Liver (tissue), 9 donors: Measurements from ENCODE around the gene AGBL4. TPM values are rescaled to one million over a fixed set of nuclear protein-coding genes. Genes with fewer than 3 reads are reported as not detected.

Experiments
- DNase-seq: peaks from one replicate; pipeline ENCODE4 v3.0.0-alpha.2; 2017; ENCODE audit warnings: low spot score
- H3K27ac ChIP-seq, 2 donors: one replicate each; pipeline ENCODE4 v1.7.0; 2013; ENCODE audit warnings: inconsistent platforms in 2 of 2, low read length in 2 of 2, control low read depth in 1 of 2, low read depth in 1 of 2, mild to moderate bottlenecking in 1 of 2
- H3K27me3 ChIP-seq, 4 donors: one replicate each; pipeline versions ENCODE4 v1.6.1 to v1.7.0; 2013; ENCODE audit warnings: low read length in 3 of 4, inconsistent platforms in 1 of 4, mild to moderate bottlenecking in 1 of 4, moderate library complexity in 1 of 4; ENCODE audit not compliant: control insufficient read depth in 4 of 4, insufficient read depth in 4 of 4
- H3K36me3 ChIP-seq, 4 donors: one replicate each; pipeline versions ENCODE4 v1.6.1 to v1.7.0; 2013; ENCODE audit warnings: low read length in 3 of 4, mild to moderate bottlenecking in 3 of 4, low read depth in 1 of 4, moderate library complexity in 1 of 4; ENCODE audit not compliant: control insufficient read depth in 4 of 4, insufficient read depth in 3 of 4
- H3K4me1 ChIP-seq, 4 donors: one replicate each; pipeline versions ENCODE4 v1.6.1 to v1.7.0; 2013; ENCODE audit warnings: low read length in 3 of 4, mild to moderate bottlenecking in 3 of 4, moderate library complexity in 1 of 4; ENCODE audit not compliant: control insufficient read depth in 4 of 4, insufficient read depth in 4 of 4
- H3K4me3 ChIP-seq, 3 donors: one replicate each; pipeline versions ENCODE4 v1.6.1 to v1.7.0; 2013; ENCODE audit warnings: low read length in 3 of 3, control low read depth in 1 of 3, low read depth in 1 of 3, mild to moderate bottlenecking in 1 of 3
- H3K9ac ChIP-seq, 2 donors: one replicate each; pipeline ENCODE4 v1.7.0; 2013; ENCODE audit warnings: low read length in 2 of 2, mild to moderate bottlenecking in 2 of 2, moderate library complexity in 2 of 2, control low read depth in 1 of 2, low read depth in 1 of 2
- H3K9me3 ChIP-seq, 4 donors: one replicate each; pipeline versions ENCODE4 v1.6.1 to v1.7.0; 2013; ENCODE audit warnings: low read length in 3 of 4; ENCODE audit not compliant: control insufficient read depth in 4 of 4
- EGR1 ChIP-seq, 2 donors: IDR thresholded peaks; 2 replicates each; pipeline ENCODE4 v1.6.1; 2016 to 2018; ENCODE audit warnings: antibody characterized with exemption in 2 of 2, low read depth in 2 of 2
- FOXA1 ChIP-seq: IDR thresholded peaks from 2 replicates; pipeline ENCODE4 v1.6.1; 2016; ENCODE audit warnings: antibody characterized with exemption
- FOXA2 ChIP-seq: IDR thresholded peaks from 2 replicates; pipeline ENCODE4 v1.6.1; 2016; ENCODE audit warnings: antibody characterized with exemption
- GABPA ChIP-seq, 2 donors: IDR thresholded peaks in 1 of 2; conservative IDR thresholded peaks in 1 of 2; 2 replicates each; pipeline ENCODE4 v1.6.1; 2016; ENCODE audit warnings: antibody characterized with exemption in 2 of 2, mild to moderate bottlenecking in 1 of 2, moderate library complexity in 1 of 2
- HNF4G ChIP-seq: IDR thresholded peaks from 2 replicates; pipeline ENCODE4 v1.6.1; 2016; ENCODE audit warnings: antibody characterized with exemption
- JUND ChIP-seq, 2 donors: IDR thresholded peaks; 2 replicates each; pipeline ENCODE4 v1.6.1; 2016; ENCODE audit warnings: antibody characterized with exemption in 2 of 2
- NR2F2 ChIP-seq: IDR thresholded peaks from 2 replicates; pipeline ENCODE4 v1.6.1; 2016; ENCODE audit warnings: antibody characterized with exemption
- RAD21 ChIP-seq, 2 donors: IDR thresholded peaks; 2 replicates each; pipeline ENCODE4 v1.6.1; 2016; ENCODE audit warnings: antibody characterized with exemption in 2 of 2, mild to moderate bottlenecking in 2 of 2
- RXRA ChIP-seq, 2 donors: IDR thresholded peaks; 2 replicates each; pipeline ENCODE4 v1.6.1; 2017 to 2018; ENCODE audit warnings: antibody characterized with exemption in 2 of 2, mild to moderate bottlenecking in 1 of 2
- SP1 ChIP-seq: IDR thresholded peaks from 2 replicates; pipeline ENCODE4 v1.6.1; 2018; ENCODE audit warnings: antibody characterized with exemption, mild to moderate bottlenecking
- TAF1 ChIP-seq: conservative IDR thresholded peaks from 2 replicates; pipeline ENCODE4 v1.6.1; 2016; ENCODE audit warnings: antibody characterized with exemption, mild to moderate bottlenecking
- YY1 ChIP-seq: IDR thresholded peaks from 2 replicates; pipeline ENCODE4 v1.6.1; 2016; ENCODE audit warnings: antibody characterized with exemption, mild to moderate bottlenecking
- whole genome bisulfite sequencing: extraction: QIAGEN DNeasy Blood & Tissue Kit; methylation state at CpG from one replicate; pipeline ENCODE4 v1.1.7; 2013; 5-methylcytosine and 5-hydroxymethylcytosine counted together
- polyA plus RNA-seq, 2 donors: library from polyadenylated mRNA; stranded (reverse) in 1 of 2; unstranded in 1 of 2; fragments of 200-250 nt in 1 of 2; fragments of >200 nt in 1 of 2; fragmentation: Nextera tagmentation in 1 of 2; extraction: Ambion mirVana in 1 of 2; gene quantifications; one replicate each; pipeline versions ENCODE4 v1.2.1 to v1.2.3, GENCODE V29; 2013 to 2015
- total RNA-seq, 2 donors: library from RNA; depleted of rRNA; stranded (reverse); fragments of >200 nt; gene quantifications; one replicate each; pipeline ENCODE4 v1.2.3, GENCODE V29; 2014
- TF ChIP-seq, protein P1 (sequence below): IDR thresholded peaks from 2 replicates; pipeline ENCODE4 v1.6.1; 2016; ENCODE audit warnings: antibody characterized with exemption
- TF ChIP-seq, protein P2 (sequence below): IDR thresholded peaks from 2 replicates; pipeline ENCODE4 v1.6.1; 2016; ENCODE audit warnings: antibody characterized with exemption
- TF ChIP-seq, protein P3 (sequence below): IDR thresholded peaks from 2 replicates; pipeline ENCODE4 v1.6.1; 2016; ENCODE audit warnings: antibody characterized with exemption, mild to moderate bottlenecking
- TF ChIP-seq, protein P4 (sequence below): IDR thresholded peaks from 2 replicates; pipeline ENCODE4 v1.6.1; 2016; ENCODE audit warnings: antibody characterized with exemption
- TF ChIP-seq, protein P5 (sequence below): fragments of 150-350 bp; IDR thresholded peaks from 2 replicates; pipeline ENCODE4 v1.5.1; 2017; ENCODE audit warnings: improper control_type of control experiment, low read depth, low read length; ENCODE audit not compliant: missing input control
- donor health status: healthy.
- donor health status: healthy.
- donor health status: healthy.
- donor health status: healthy.
- donor health status: healthy.

AGBL4 gene
- total and polyA plus RNA-seq, 4 donors, result 0.75 to 0.76 TPM; not detected in 2

DNA sequence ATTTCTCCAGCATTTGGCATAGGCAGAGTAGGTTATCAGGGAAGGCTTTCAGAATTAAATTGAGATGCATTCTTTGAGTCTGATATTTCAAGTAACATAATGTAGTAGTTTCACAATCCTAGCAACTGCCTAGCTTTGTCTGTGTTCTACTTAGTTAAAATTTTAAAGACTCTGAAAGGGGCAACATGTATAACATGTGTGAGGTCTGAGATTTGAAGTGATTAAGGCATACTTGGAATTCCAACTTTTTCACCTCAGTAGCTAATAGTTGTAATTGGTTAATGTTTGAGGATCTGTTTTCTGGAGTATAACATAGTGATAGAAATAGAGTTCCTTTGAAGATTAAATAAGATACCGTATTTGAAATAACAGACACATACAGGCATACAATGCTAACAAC, 911.8 kb downstream of the AGBL4 start:
- Histone ChIP-seq H3K27me3 (no peaks in the 10 kb centered on the region), H3K9ac (no peak overlapping the region), H3K27ac (no peak overlapping the region), H3K4me1 (no peaks in the 10 kb centered on the region), H3K36me3 (no peaks in the 10 kb centered on the region), H3K9me3 (peaks cover 2 to 9% (median 3%) of the 10 kb centered on the region in 4 donors), H3K4me3 (no peak overlapping the region)
- TF ChIP-seq, protein P1, sequence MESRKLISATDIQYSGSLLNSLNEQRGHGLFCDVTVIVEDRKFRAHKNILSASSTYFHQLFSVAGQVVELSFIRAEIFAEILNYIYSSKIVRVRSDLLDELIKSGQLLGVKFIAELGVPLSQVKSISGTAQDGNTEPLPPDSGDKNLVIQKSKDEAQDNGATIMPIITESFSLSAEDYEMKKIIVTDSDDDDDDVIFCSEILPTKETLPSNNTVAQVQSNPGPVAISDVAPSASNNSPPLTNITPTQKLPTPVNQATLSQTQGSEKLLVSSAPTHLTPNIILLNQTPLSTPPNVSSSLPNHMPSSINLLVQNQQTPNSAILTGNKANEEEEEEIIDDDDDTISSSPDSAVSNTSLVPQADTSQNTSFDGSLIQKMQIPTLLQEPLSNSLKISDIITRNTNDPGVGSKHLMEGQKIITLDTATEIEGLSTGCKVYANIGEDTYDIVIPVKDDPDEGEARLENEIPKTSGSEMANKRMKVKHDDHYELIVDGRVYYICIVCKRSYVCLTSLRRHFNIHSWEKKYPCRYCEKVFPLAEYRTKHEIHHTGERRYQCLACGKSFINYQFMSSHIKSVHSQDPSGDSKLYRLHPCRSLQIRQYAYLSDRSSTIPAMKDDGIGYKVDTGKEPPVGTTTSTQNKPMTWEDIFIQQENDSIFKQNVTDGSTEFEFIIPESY, result no peak
- TF ChIP-seq, protein P2, sequence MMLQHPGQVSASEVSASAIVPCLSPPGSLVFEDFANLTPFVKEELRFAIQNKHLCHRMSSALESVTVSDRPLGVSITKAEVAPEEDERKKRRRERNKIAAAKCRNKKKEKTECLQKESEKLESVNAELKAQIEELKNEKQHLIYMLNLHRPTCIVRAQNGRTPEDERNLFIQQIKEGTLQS, result no peak
- TF ChIP-seq EGR1 (IDR thresholded peaks at IDR 0.05; ENCODE audit: low read depth in 2 of 2) (no peak), YY1 (no peak), HNF4G (no peak), TAF1 (no peak)
- TF ChIP-seq, protein P3, sequence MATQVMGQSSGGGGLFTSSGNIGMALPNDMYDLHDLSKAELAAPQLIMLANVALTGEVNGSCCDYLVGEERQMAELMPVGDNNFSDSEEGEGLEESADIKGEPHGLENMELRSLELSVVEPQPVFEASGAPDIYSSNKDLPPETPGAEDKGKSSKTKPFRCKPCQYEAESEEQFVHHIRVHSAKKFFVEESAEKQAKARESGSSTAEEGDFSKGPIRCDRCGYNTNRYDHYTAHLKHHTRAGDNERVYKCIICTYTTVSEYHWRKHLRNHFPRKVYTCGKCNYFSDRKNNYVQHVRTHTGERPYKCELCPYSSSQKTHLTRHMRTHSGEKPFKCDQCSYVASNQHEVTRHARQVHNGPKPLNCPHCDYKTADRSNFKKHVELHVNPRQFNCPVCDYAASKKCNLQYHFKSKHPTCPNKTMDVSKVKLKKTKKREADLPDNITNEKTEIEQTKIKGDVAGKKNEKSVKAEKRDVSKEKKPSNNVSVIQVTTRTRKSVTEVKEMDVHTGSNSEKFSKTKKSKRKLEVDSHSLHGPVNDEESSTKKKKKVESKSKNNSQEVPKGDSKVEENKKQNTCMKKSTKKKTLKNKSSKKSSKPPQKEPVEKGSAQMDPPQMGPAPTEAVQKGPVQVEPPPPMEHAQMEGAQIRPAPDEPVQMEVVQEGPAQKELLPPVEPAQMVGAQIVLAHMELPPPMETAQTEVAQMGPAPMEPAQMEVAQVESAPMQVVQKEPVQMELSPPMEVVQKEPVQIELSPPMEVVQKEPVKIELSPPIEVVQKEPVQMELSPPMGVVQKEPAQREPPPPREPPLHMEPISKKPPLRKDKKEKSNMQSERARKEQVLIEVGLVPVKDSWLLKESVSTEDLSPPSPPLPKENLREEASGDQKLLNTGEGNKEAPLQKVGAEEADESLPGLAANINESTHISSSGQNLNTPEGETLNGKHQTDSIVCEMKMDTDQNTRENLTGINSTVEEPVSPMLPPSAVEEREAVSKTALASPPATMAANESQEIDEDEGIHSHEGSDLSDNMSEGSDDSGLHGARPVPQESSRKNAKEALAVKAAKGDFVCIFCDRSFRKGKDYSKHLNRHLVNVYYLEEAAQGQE, result no peak
- TF ChIP-seq, protein P4, sequence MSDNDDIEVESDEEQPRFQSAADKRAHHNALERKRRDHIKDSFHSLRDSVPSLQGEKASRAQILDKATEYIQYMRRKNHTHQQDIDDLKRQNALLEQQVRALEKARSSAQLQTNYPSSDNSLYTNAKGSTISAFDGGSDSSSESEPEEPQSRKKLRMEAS, result no peak
- 89% methylated on average over 1 of the region's 1 CpG for WGBS
- DNase-seq, result no peak

DNA sequence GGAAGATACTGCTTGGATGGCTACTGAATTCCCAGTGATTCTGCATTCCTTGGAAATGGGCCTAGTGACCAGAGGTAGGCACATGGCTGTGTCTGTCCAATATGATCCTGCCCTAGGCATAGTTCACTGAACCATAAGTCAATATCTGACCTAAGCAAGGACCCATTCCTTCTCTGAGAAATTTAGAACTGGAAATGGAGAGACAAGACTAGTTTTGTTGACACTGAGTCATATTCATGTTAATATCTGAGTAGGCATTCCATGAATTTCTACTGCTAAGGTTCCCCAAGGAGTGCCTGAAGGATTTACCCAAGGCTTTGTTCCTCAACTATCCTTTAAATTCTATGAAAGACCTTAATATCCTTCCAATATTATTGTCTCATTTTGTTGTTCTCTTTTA, 917.3 kb downstream of the AGBL4 start:
- Histone ChIP-seq H3K27me3 (no peaks in the 10 kb centered on the region), H3K9ac (no peak overlapping the region), H3K27ac (no peak overlapping the region), H3K4me3 (no peak overlapping the region), H3K36me3 (no peaks in the 10 kb centered on the region), H3K4me1 (no peaks in the 10 kb centered on the region), H3K9me3 (peaks cover 0 to 2% (median 0%) of the 10 kb centered on the region in 4 donors)
- no peak for TF ChIP-seq TAF1
- TF ChIP-seq GABPA (IDR thresholded peaks at IDR 0.05 in 1 of 2, conservative IDR thresholded peaks at IDR 0.05 in 1 of 2), result no peak
- TF ChIP-seq RAD21 (IDR thresholded peaks at IDR 0.05), result no peak
- TF ChIP-seq EGR1 (IDR thresholded peaks at IDR 0.05; ENCODE audit: low read depth in 2 of 2), result no peak
- no peak for TF ChIP-seq FOXA1
- TF ChIP-seq, protein P3, result no peak
- no peak for TF ChIP-seq RXRA (IDR thresholded peaks at IDR 0.05)
- TF ChIP-seq FOXA2, result no peak
- no peak for TF ChIP-seq SP1
- TF ChIP-seq, protein P4, result no peak
- TF ChIP-seq JUND (IDR thresholded peaks at IDR 0.05), result no peak
- TF ChIP-seq, protein P2, result no peak
- TF ChIP-seq HNF4G, result no peak
- no peak for TF ChIP-seq NR2F2
- TF ChIP-seq, protein P5, sequence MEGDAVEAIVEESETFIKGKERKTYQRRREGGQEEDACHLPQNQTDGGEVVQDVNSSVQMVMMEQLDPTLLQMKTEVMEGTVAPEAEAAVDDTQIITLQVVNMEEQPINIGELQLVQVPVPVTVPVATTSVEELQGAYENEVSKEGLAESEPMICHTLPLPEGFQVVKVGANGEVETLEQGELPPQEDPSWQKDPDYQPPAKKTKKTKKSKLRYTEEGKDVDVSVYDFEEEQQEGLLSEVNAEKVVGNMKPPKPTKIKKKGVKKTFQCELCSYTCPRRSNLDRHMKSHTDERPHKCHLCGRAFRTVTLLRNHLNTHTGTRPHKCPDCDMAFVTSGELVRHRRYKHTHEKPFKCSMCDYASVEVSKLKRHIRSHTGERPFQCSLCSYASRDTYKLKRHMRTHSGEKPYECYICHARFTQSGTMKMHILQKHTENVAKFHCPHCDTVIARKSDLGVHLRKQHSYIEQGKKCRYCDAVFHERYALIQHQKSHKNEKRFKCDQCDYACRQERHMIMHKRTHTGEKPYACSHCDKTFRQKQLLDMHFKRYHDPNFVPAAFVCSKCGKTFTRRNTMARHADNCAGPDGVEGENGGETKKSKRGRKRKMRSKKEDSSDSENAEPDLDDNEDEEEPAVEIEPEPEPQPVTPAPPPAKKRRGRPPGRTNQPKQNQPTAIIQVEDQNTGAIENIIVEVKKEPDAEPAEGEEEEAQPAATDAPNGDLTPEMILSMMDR, result no peak
- TF ChIP-seq, protein P1, result no peak
- no peak for TF ChIP-seq YY1
- no peak for DNase-seq
